Measurements from ENCODE around the gene TMEM33.

TMEM33 gene

GRCh38 chr4:41998019-41998418, 62.8 kb downstream of the TMEM33 start:
- DNase-seq (ENCODE audit: low read depth in 2 of 2): no peak

GRCh38 chr4:41999321-41999720, 64.1 kb downstream of the TMEM33 start:
- DNase-seq (ENCODE audit: low read depth in 2 of 2): no peak

GRCh38 chr4:42008011-42008786, 73.0 kb downstream of the TMEM33 start:
- no peak for DNase-seq (ENCODE audit: low read depth in 2 of 2)
